ENCODE results near the gene CDH11.

CDH11 gene

GRCh38 chr16:65038100-65038499, 83.8 kb downstream of the CDH11 start:
- no peaks in the 10 kb centered on the region for H3K36me3 ChIP-seq (ENCODE audit: control insufficient read depth, insufficient read depth, low read length)

GRCh38 chr16:65037556-65037955, 84.3 kb downstream of the CDH11 start:
- no peak for DNase-seq (ENCODE audit: extremely low read depth, insufficient read length)
- H3K36me3 ChIP-seq (ENCODE audit: control insufficient read depth, insufficient read depth, low read length): no peaks in the 10 kb centered on the region
- H3K27me3 ChIP-seq (replicated peaks; ENCODE audit: control insufficient read depth, insufficient read depth, low read length): no peaks in the 10 kb centered on the region
- no peak overlapping the region for H3K4me3 ChIP-seq (replicated peaks; ENCODE audit: low read depth, low read length)
- no peak for TF ChIP-seq CTCF (IDR thresholded peaks at IDR 0.05; ENCODE audit: insufficient read depth, low read length, poor library complexity, severe bottlenecking)

More at GRCh38 chr16:65038100-65038499, 83.8 kb downstream of the CDH11 start:
- DNase-seq (ENCODE audit: extremely low read depth, insufficient read length): no peak
- Histone ChIP-seq H3K4me3 (replicated peaks; ENCODE audit: low read depth, low read length) (no peak overlapping the region), H3K27me3 (replicated peaks; ENCODE audit: control insufficient read depth, insufficient read depth, low read length) (no peaks in the 10 kb centered on the region)
- no peak for TF ChIP-seq CTCF (IDR thresholded peaks at IDR 0.05; ENCODE audit: insufficient read depth, low read length, poor library complexity, severe bottlenecking)

GRCh38 chr16:65034915-65035314, 86.9 kb downstream of the CDH11 start:
- Histone ChIP-seq H3K27me3 (replicated peaks; ENCODE audit: control insufficient read depth, insufficient read depth, low read length) (no peaks in the 10 kb centered on the region), H3K36me3 (ENCODE audit: control insufficient read depth, insufficient read depth, low read length) (no peaks in the 10 kb centered on the region), H3K4me3 (replicated peaks; ENCODE audit: low read depth, low read length) (no peak overlapping the region)
- TF ChIP-seq CTCF (IDR thresholded peaks at IDR 0.05; ENCODE audit: insufficient read depth, low read length, poor library complexity, severe bottlenecking): no peak
- DNase-seq (ENCODE audit: extremely low read depth, insufficient read length): no peak

GRCh38 chr16:65032387-65032786, 89.5 kb downstream of the CDH11 start:
- no peak overlapping the region for H3K4me3 ChIP-seq (replicated peaks; ENCODE audit: low read depth, low read length)
- no peaks in the 10 kb centered on the region for H3K27me3 ChIP-seq (replicated peaks; ENCODE audit: control insufficient read depth, insufficient read depth, low read length)
- H3K36me3 ChIP-seq (ENCODE audit: control insufficient read depth, insufficient read depth, low read length): no peaks in the 10 kb centered on the region
- DNase-seq (ENCODE audit: extremely low read depth, insufficient read length): no peak
- TF ChIP-seq CTCF (IDR thresholded peaks at IDR 0.05; ENCODE audit: insufficient read depth, low read length, poor library complexity, severe bottlenecking): no peak

- Histone ChIP-seq H3K4me3 (replicated peaks; ENCODE audit: low read depth, low read length) (no peak overlapping the region), H3K27me3 (replicated peaks; ENCODE audit: control insufficient read depth, insufficient read depth, low read length) (no peaks in the 10 kb centered on the region), H3K36me3 (ENCODE audit: control insufficient read depth, insufficient read depth, low read length) (no peaks in the 10 kb centered on the region)
- no peak for DNase-seq (ENCODE audit: extremely low read depth, insufficient read length)
- no peak for TF ChIP-seq CTCF (IDR thresholded peaks at IDR 0.05; ENCODE audit: insufficient read depth, low read length, poor library complexity, severe bottlenecking)
Observed at GRCh38 chr16:65024767-65025178, 97.1 kb downstream of the CDH11 start.

GRCh38 chr16:65023802-65024201, 98.1 kb downstream of the CDH11 start:
- no peak for TF ChIP-seq CTCF (IDR thresholded peaks at IDR 0.05; ENCODE audit: insufficient read depth, low read length, poor library complexity, severe bottlenecking)
- Histone ChIP-seq H3K27me3 (replicated peaks; ENCODE audit: control insufficient read depth, insufficient read depth, low read length) (no peaks in the 10 kb centered on the region), H3K36me3 (ENCODE audit: control insufficient read depth, insufficient read depth, low read length) (no peaks in the 10 kb centered on the region), H3K4me3 (replicated peaks; ENCODE audit: low read depth, low read length) (no peak overlapping the region)
- DNase-seq (ENCODE audit: extremely low read depth, insufficient read length): no peak

Data from GM06990 (cell line).